GM11168 (cell line): ENCODE measurements around the gene LMBRD2.
"Not testable (repeated sequence)": the region's sequence is repeated elsewhere in the genome, so short reads cannot be mapped to it uniquely, and the experiment has no call there.

Experiments used
- in situ Hi-C: fragments of 300-500 bp; cut with MboI; formaldehyde crosslinking; loops from one replicate; pipeline ENCODE4 v1.12.0; 2022; ENCODE audit warnings: low sequenced_read_pairs; ENCODE audit not compliant: unreplicated experiment

LMBRD2 gene

DNA sequence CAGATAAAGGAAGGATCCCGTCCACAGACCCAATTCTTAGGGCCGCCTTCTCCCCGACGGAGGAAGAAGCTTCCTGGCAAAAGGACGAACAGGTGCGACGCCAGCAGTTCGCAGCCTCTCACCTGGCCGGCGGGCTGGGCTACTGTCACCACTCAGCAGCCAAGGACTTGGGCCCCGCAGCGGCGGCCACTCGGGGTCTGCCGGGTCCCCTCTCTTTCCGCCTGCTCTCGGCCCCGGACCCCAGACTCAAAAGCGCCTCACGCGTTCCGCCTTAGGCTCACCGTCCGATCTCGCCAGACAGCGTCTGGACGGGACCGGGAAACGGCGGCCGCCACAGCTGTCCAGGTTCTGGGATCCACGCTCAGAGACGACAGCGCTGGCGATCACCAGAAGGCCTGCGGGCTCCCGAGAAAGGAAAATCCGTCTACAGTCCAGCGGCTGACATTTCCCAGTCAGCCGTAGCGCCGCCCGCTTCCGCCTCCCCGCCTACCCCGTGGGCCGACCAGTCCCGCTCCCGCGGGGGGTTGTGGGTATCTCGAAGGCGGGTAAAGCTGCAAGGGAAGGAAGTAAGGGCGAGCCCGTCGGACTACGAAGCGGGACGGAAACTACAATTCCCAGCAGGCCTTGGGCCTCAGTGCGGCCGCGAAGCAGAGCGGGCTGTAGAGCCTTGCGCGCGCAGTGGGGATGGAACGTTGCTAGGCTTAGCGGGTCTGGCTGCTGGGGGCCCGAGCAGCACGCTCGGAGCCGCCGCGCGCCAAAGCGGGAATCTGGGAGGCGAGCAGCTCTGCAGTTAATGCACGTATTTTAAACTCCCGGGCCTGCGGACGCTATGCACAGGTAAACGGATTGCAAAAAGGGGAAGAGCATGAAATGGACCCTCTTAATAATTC, at the start of gene LMBRD2, which contains the start of gene SKP2:
LMBRD2 (minus strand) TSS at position 454 of the 890 bp plus-strand sequence. CDS start 8,538 bp downstream, outside the sequence.
SKP2 (plus strand) TSS at position 678 of the 890 bp plus-strand sequence; CDS start at position 830, 152 bp downstream.
- in situ Hi-C loops = no loop called here

GRCh38 chr5:36200513-36200912, 48.8 kb upstream of the LMBRD2 start:
- in situ Hi-C loops = no loop called here

DNA sequence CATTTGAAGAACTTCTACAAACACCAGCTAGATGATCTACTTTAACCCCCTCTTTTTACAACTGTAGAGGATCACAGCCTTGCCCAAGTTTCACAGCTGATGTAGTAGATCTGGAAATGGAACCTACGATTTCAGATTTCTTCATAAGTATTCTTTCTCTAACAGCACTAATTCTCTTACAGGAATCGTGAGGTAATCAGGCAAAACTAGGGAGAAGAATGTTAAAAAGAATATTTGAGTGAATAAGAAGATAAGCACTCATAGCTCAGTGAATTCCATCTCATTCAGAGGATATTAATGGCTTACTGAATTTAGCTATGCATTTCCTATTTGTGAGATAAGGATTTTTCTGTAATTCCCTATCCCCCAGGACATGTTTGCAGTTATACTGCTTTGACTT, 47.9 kb upstream of the LMBRD2 start:
- in situ Hi-C loops = no loop called here

- in situ Hi-C loops = not testable (repeated sequence)
Observed at GRCh38 chr5:36198783-36199182, 47.1 kb upstream of the LMBRD2 start.

GRCh38 chr5:36198281-36198680, 46.6 kb upstream of the LMBRD2 start:
- in situ Hi-C loops = no loop called here

DNA sequence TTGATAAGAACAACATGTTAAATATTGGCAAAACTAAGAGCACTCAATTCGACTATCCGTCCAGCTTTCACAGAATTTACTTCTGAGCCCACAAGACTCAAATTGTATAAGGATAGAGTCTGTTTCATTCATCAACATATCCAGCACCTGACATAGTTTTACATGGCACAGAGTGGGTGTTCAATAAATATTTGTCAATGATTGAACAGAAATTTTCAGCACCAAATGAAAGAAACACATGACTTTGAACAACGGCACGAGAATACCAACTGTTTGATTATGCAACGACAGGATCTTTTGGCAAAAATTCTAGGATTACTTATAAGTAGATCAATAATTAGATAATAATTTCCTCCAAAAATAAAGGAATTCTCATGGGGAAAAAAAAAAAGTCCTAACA, 42.1 kb upstream of the LMBRD2 start:
- in situ Hi-C loops = no loop called here

DNA sequence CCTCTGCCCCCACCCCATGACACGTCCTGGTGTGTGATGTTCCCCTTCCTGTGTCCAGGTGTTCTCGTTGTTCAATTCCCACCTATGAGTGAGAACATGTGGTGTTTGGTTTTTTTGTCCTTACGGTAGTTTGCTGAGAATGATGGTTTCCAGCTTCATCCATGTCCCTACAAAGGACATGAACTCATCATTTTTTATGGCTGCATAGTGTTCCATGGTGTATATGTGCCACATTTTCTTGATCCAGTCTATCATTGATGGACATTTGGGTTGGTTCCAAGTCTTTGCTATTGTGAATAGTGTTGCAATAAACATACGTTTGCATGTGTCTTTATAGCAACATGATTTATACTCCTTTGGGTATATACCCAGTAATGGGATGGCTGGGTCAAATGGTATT, 32.7 kb upstream of the LMBRD2 start:
- in situ Hi-C loops = not testable (repeated sequence)

DNA sequence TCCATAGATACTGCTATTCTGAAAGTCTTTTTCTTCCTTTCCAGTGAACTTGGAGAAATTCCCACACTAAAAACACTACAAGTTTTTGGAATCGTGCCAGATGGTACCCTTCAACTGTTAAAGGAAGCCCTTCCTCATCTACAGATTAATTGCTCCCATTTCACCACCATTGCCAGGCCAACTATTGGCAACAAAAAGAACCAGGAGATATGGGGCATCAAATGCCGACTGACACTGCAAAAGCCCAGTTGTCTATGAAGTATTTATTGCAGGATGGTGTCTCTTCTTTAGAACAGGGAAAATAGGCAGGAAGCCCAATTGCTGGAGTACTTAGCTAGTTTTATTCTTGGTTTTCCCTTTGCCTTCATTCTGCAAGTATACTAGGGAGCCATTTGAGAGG, 30.1 kb upstream of the LMBRD2 start:
- in situ Hi-C loops = no loop called here

DNA sequence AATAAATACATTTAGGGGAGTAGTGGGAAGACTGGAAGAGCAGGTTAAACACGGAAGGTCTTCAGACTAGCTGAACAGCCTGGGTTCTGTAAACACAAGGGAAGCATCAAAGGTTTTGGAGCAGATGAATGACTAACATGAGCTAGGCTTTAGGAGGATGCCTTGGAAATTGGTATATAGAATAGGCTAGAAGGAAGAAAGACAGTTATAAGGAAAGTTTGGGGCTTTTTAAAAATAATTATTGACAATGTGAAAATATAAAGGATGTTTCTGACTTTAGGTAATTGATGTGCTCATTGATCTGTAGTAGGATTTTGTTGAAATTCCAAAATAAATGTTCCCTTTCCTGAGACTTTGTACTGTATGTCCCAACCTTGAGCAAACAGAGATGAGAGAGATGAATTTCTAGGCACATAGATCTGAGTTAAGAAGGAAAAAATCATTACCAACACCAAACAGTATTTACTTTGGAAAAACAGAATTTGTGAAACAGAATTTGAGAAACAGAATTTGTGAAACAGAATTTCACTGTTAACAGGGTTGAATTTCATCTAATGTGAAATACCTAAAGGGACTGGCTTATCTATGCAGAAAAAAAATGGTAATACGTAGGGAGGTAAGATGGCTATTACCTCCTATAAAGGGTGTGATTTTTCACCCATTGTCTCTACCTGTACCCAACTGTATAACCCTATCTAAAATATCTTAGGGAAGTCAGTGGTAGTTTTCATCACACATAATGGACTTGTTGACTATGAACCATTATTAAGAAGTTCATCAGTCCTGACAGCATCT, 29.1 kb upstream of the LMBRD2 start:
- in situ Hi-C loops = no loop called here

DNA sequence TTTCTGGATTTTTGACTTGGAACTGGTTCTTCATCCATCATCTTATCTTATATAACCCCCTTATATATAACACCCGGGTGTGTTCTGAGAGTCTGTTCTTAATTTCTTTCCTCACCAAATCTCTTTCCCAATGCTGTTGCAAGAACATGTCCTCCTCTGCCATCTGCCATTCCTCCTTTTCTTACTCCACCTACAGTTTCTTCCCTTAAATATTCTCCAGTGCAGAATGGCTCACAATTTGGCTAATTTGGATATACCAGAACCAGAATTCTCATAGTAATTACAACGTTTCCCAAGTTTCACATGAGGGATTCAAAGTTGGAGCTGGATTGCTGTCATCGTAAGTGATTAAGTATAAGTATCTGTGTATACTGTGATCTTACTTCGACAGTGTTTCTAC, 28.3 kb upstream of the LMBRD2 start:
- in situ Hi-C loops = no loop called here

- in situ Hi-C loops = no loop called here
Observed at GRCh38 chr5:36178524-36178890, 26.8 kb upstream of the LMBRD2 start.

GRCh38 chr5:36177715-36178523, 26.2 kb upstream of the LMBRD2 start:
- in situ Hi-C loops = no loop called here

DNA sequence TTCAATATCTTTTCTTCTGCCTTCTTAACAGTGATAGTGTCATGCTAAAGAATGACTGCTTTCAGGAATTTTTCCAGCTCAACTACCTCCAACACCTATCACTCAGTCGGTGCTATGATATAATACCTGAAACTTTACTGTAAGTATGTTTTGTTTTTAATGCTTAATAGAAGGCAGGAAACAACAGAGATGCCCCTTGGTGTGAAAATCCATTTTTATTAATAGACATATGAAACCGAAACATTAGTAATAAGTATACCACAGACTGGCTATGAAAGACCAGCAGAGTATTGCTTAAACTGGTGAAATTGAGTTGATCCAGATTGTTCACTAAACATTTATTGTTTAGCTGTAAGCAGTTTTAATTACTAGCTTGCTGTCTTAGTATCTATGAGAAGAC, 25.5 kb upstream of the LMBRD2 start:
- in situ Hi-C loops = no loop called here

- in situ Hi-C loops = no loop called here
Observed at GRCh38 chr5:36175043-36175442, 23.4 kb upstream of the LMBRD2 start.

- in situ Hi-C loops = no loop called here
Observed at GRCh38 chr5:36174119-36174518, 22.4 kb upstream of the LMBRD2 start.

DNA sequence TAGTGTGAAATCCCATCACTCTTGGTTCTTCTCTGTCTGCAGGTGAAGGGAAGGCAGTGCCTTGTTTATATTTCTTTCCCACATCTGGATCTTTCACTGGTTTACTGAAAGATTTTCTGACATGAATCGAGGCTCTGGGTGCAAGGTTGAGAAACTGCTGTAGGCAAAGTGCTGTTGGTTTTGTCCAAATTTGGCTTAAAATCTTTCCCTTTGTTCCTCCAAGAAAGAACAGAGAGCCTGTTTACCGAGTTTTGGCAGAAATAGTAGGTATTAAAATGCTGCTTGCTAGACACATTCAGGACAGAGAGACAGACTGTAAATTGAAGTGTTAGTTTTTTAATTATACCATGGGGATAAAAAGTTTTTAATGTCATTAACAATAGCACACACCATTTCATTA, 21.7 kb upstream of the LMBRD2 start:
- in situ Hi-C loops = no loop called here

DNA sequence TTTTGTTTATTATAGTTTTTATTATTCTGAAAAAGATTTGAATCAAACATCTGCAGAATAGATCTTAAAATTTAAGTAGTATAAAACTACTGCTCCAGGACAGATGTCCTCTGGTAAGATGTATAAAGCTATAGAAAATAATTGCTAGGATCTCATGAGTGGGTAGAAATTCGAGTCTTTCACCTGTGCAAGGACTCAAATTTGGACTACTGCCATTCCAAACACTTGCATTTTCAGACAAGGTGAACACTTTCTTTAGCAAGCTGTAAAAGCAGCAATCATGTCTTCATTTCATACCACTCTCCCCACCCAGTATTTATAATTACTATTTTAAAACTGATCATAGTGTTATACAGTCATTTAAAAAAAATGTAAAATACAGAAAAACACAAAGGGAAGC, 20.9 kb upstream of the LMBRD2 start:
- in situ Hi-C loops = no loop called here

DNA sequence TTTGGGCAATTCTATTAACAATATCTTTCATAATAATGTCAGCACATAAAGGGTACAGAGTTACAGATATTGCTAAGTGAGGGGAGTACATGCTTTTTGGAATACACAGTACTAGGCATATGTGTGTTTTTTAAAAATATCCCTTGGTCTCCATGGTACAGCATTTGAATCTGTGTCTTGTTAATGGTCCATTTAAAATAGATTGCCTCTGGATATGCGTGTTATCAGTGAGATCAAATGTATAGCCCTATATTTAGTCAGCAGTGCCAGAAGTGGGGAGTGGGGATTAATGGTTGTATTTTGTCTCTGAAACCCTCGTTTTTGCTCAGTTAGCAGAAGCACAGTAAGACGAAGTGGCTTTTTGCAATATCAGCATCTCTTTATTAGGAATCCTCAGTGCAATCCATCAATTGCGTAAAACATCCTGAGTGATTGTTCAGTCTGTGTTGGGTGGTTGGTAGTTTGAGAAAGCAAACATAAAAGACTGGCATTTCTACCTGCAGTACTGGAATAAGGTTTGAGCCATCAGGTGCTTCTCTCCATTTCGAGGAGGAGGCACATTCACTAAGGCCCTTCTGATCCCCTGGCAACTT, 19.2 kb upstream of the LMBRD2 start:
- in situ Hi-C loops = no loop called here

DNA sequence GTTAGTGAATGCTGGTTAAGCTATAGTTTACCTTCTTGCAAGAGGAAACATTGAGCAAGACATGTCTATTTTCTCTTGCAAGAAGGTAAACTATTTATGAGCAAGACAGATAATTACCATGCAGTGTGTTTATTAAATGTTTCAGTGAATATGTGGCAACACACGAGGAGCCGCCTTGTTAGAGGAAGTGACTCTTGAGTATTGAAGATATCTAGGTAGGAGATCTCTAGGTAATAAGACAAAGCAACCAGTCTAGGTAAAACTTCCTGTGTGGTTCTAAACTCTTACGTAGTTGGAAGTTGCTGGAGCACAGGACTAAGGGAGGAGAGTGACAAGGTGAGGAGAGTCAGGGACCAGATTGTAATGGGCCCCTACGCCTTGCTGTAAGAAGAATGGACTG, 17.1 kb upstream of the LMBRD2 start:
- in situ Hi-C loops = no loop called here

- in situ Hi-C loops = no loop called here
Observed at GRCh38 chr5:36164461-36164860, 12.8 kb upstream of the LMBRD2 start.
